Adipose tissue (tissue), 3 donors: ENCODE data around the gene PNPLA2. TPM values are rescaled to one million over a fixed set of nuclear protein-coding genes. Genes with fewer than 3 reads are reported as not detected.

ENCODE experiments used
- H3K27ac ChIP-seq: one replicate; pipeline ENCODE4 v1.5.1; 2013; ENCODE audit warnings: low read depth, low read length
- WGBS, 3 donors: extraction: QIAGEN DNeasy Blood & Tissue Kit; methylation state at CpG; one replicate each; pipeline ENCODE4 v1.1.7; 2013; 5-methylcytosine and 5-hydroxymethylcytosine counted together
- polyA plus RNA-seq, 3 donors: library from polyadenylated mRNA; stranded (reverse); fragments of 200-250 nt; gene quantifications; one replicate each; pipeline ENCODE4 v1.2.3, GENCODE V29; 2013
- donor health status: healthy with polysubstance abuse.
- donor health status: Bipolar disorder and iron deficiency.
- donor health status: healthy.

Gene PNPLA2
- polyA plus RNA-seq, 3 donors: 309 to 2,521 (median 389) TPM

GRCh38 chr11:824942-825341 is 6.2 kb downstream of the PNPLA2 start:
- H3K27ac ChIP-seq: no peak overlapping the region
- WGBS, 3 donors: 31 to 84% (median 78%) methylated on average over 11 of the region's 11 CpGs

- WGBS, 3 donors: 30 to 76% (median 74%) methylated on average over 12 of the region's 12 CpGs
- no peak overlapping the region for H3K27ac ChIP-seq
Measured at GRCh38 chr11:825366-826226, 6.9 kb downstream of the PNPLA2 start.

GRCh38 chr11:826227-826621 is 7.5 kb downstream of the PNPLA2 start:
- no peak overlapping the region for H3K27ac ChIP-seq
- WGBS, 3 donors: 30 to 69% (median 58%) methylated on average over 9 of the region's 9 CpGs

GRCh38 chr11:826836-827145 is 8.1 kb downstream of the PNPLA2 start:
- H3K27ac ChIP-seq: no peak overlapping the region
- 0 to 2% (median 2%) methylated on average over 20 to 22 of the region's 22 CpGs for WGBS, 3 donors

- WGBS, 3 donors: 2 to 5% (median 4%) methylated on average over 39 to 66 of the region's 66 CpGs
- H3K27ac ChIP-seq: no peak overlapping the region
Measured at GRCh38 chr11:827146-827896, 8.6 kb downstream of the PNPLA2 start.

GRCh38 chr11:827897-828192 is 9.1 kb downstream of the PNPLA2 start, which contains the start of gene CRACR2B:
Gene CRACR2B, plus strand, starts transcription at chr11:827919. Its CDS starts 689 bp downstream, at chr11:828608.
- 24 to 35% (median 28%) methylated on average over 5 of the region's 5 CpGs for WGBS, 3 donors
- no peak within 1 kb of the TSS for H3K27ac ChIP-seq

GRCh38 chr11:828506-829175 is 9.9 kb downstream of the PNPLA2 start:
- H3K27ac ChIP-seq: no peak overlapping the region
- 44 to 52% (median 44%) methylated on average over 21 of the region's 21 CpGs for WGBS, 3 donors

- 5 to 33% (median 10%) methylated on average over 39 to 40 of the region's 40 CpGs for WGBS, 3 donors
- no peak overlapping the region for H3K27ac ChIP-seq
Measured at GRCh38 chr11:829176-829846, 10.6 kb downstream of the PNPLA2 start.

GRCh38 chr11:829847-830294 is 11.2 kb downstream of the PNPLA2 start:
- H3K27ac ChIP-seq: no peak overlapping the region
- 3 to 64% (median 3%) methylated on average over 31 to 39 of the region's 39 CpGs for WGBS, 3 donors

GRCh38 chr11:830295-831117 is 11.8 kb downstream of the PNPLA2 start:
- WGBS, 3 donors: 7 to 63% (median 9%) methylated on average over 68 to 78 of the region's 78 CpGs
- no peak overlapping the region for H3K27ac ChIP-seq

- H3K27ac ChIP-seq: no peak overlapping the region
- 68 to 81% (median 71%) methylated on average over 29 to 31 of the region's 31 CpGs for WGBS, 3 donors
Measured at GRCh38 chr11:831118-831864, 12.6 kb downstream of the PNPLA2 start.

- H3K27ac ChIP-seq: no peak overlapping the region
- 62 to 71% (median 66%) methylated on average over 22 to 23 of the region's 23 CpGs for WGBS, 3 donors
Measured at GRCh38 chr11:831961-832528, 13.3 kb downstream of the PNPLA2 start.

GRCh38 chr11:832529-833113 is 13.9 kb downstream of the PNPLA2 start, which contains the start of gene CD151:
Gene CD151, plus strand, starts transcription at chr11:832952. Its CDS starts 3,118 bp downstream, at chr11:836070.
- H3K27ac ChIP-seq: peak within 1 kb of the TSS; percentile 60
- WGBS, 3 donors: 2 to 3% (median 2%) methylated on average over 25 to 63 of the region's 67 CpGs

- H3K27ac ChIP-seq: peak overlapping the region; percentile 60
- 0 to 2% (median 1%) methylated on average over 12 to 54 of the region's 55 CpGs for WGBS, 3 donors
Measured at GRCh38 chr11:833114-833791, 14.5 kb downstream of the PNPLA2 start.

- WGBS, 3 donors: 26 to 44% (median 40%) methylated on average over 9 of the region's 9 CpGs
Measured at GRCh38 chr11:833849-834311, 15.2 kb downstream of the PNPLA2 start.

More at GRCh38 chr11:833849-834311, 15.2 kb downstream of the PNPLA2 start:
- peak overlapping the region; percentile 60 for H3K27ac ChIP-seq
